Breast epithelium (tissue), 4 donors: ENCODE results near the gene ANXA4. TPM values are rescaled to one million over a fixed set of nuclear protein-coding genes. Genes with fewer than 3 reads are reported as not detected.
A peak's percentile ranks its signal among the peaks of the same experiment; 100 is the strongest.
"Not testable (repeated sequence)": the region's sequence is repeated elsewhere in the genome, so short reads cannot be mapped to it uniquely, and the experiment has no call there.

Experiments used
- DNase-seq, 2 donors: peaks; one replicate each; pipeline ENCODE4 v3.0.0-alpha.2; 2019; ENCODE audit warnings: low spot score in 2 of 2
- H3K27ac ChIP-seq, 2 donors: fragments of 200-600 bp; sonication (generic) in 1 of 2; one replicate each; pipeline ENCODE4 v1.5.1; 2016 to 2019; ENCODE audit warnings: mild to moderate bottlenecking in 1 of 2
- H3K27me3 ChIP-seq, 2 donors: fragments of 200-600 bp; sonication (generic) in 1 of 2; one replicate each; pipeline versions ENCODE4 v1.5.1 to v1.6.0; 2017 to 2019; ENCODE audit warnings: control low read depth in 1 of 2, mild to moderate bottlenecking in 1 of 2
- H3K36me3 ChIP-seq: fragments of 200-600 bp; one replicate; pipeline ENCODE4 v1.5.1; 2019
- H3K4me1 ChIP-seq, 2 donors: fragments of 200-600 bp; sonication (generic); one replicate each; pipeline ENCODE4 v1.5.1; 2016 to 2019; ENCODE audit warnings: control low read depth in 1 of 2
- H3K4me3 ChIP-seq, 3 donors: fragments of 200-600 bp; sonication (generic); 1 replicate in 2 of 3; 2 replicates in 1 of 3; pipeline ENCODE4 v1.5.1; 2016 to 2019; ENCODE audit warnings: mild to moderate bottlenecking in 3 of 3, moderate library complexity in 2 of 3
- H3K9me3 ChIP-seq, 2 donors: fragments of 200-600 bp; sonication (generic) in 1 of 2; one replicate each; pipeline ENCODE4 v1.5.1; 2016 to 2019; ENCODE audit warnings: control low read depth in 1 of 2
- POLR2A ChIP-seq: fragments of 450-650 bp; IDR thresholded peaks from one replicate; pipeline ENCODE4 v1.6.1; 2016; ENCODE audit warnings: antibody characterized with exemption, mild to moderate bottlenecking, moderate library complexity
- POLR2AphosphoS5 ChIP-seq, 3 donors: sonication (generic); formaldehyde crosslinking; IDR thresholded peaks; one replicate each; pipeline ENCODE4 v1.6.1; 2017; ENCODE audit warnings: antibody characterized with exemption in 3 of 3
- intact Hi-C: fragments of 100-400 bp; cut with DNase I; formaldehyde crosslinking; loops from one replicate; pipeline ENCODE4 v1.15.1; 2023; ENCODE audit warnings: low total_unique reads
- total RNA-seq, 3 donors: library from RNA; depleted of rRNA; stranded (reverse); fragments of >200 nt; gene quantifications; one replicate each; pipeline ENCODE4 v1.1.0, GENCODE V29; 2016
- TF ChIP-seq, protein P1 (sequence below), 3 donors: fragments of 450-650 bp; IDR thresholded peaks; one replicate each; pipeline ENCODE4 v1.5.1; 2016 to 2017; ENCODE audit warnings: antibody characterized with exemption in 3 of 3, mild to moderate bottlenecking in 3 of 3, moderate library complexity in 3 of 3

Gene ANXA4
- total RNA-seq, 3 donors from 2014 or later, result 61.6 to 77.1 (median 65.6) TPM

DNA sequence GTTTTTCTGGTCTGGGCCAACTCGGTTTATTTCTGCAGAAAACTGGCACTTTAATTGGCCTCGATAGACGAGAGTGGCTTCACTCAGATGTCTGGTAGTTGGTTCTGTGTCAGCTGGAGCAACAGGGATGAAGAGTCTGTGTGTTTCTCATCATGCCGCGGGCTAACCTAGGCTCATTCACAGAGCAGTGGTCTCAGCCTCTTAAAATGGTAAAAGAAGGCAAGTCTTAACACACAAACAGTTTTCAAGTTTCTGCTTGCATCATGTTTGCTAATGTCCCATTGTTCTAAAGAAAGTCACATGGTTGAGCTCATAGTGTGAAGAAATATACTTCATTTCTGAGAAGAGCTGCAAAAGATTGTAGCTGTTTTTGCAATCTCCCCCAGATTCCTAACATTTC is 37.5 kb upstream of the ANXA4 start:
- H3K36me3 ChIP-seq, result no peaks in the 10 kb centered on the region
- no peaks in the 10 kb centered on the region for H3K27me3 ChIP-seq
- no peaks in the 10 kb centered on the region for H3K9me3 ChIP-seq
- peak overlapping the region in 1 of 2 donors; percentile 75 for H3K27ac ChIP-seq
- peak in 1 of 2 donors; percentile 80 for DNase-seq
- intact Hi-C loops, result loop anchor here (10.0 kb wide), 1 partner anchor 60 kb away; the partner anchor contains the start of gene AAK1
- H3K4me1 ChIP-seq, result no peaks in the 10 kb centered on the region
- TF ChIP-seq, protein P1, sequence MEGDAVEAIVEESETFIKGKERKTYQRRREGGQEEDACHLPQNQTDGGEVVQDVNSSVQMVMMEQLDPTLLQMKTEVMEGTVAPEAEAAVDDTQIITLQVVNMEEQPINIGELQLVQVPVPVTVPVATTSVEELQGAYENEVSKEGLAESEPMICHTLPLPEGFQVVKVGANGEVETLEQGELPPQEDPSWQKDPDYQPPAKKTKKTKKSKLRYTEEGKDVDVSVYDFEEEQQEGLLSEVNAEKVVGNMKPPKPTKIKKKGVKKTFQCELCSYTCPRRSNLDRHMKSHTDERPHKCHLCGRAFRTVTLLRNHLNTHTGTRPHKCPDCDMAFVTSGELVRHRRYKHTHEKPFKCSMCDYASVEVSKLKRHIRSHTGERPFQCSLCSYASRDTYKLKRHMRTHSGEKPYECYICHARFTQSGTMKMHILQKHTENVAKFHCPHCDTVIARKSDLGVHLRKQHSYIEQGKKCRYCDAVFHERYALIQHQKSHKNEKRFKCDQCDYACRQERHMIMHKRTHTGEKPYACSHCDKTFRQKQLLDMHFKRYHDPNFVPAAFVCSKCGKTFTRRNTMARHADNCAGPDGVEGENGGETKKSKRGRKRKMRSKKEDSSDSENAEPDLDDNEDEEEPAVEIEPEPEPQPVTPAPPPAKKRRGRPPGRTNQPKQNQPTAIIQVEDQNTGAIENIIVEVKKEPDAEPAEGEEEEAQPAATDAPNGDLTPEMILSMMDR (IDR thresholded peaks at IDR 0.05), result no peak
- TF ChIP-seq POLR2AphosphoS5 (IDR thresholded peaks at IDR 0.05) (no peak), POLR2A (no peak)
- H3K4me3 ChIP-seq, result no peak overlapping the region

DNA sequence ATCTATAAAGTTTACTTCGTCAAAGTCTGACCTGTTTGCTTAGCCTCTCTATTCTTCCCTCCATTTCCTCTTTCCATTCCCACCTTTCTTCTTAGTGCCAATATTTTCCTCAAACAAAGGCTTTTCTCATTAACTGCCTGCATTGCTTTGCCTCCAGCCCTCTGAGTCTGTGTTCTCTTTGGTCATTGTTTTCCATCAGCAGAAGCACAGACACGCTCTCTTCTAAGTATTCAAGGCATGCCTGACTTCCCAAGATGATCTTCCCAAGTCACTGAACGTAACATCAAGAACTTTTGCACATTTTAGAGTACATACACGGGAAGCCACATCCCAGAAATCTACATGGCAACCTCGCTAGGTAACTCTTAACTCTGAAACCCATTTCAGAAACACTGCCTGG is 32.6 kb upstream of the ANXA4 start:
- TF ChIP-seq, protein P1 (IDR thresholded peaks at IDR 0.05), result no peak
- TF ChIP-seq POLR2A (no peak), POLR2AphosphoS5 (IDR thresholded peaks at IDR 0.05) (no peak)
- no peaks in the 10 kb centered on the region for H3K4me1 ChIP-seq
- H3K27me3 ChIP-seq, result no peaks in the 10 kb centered on the region
- peak in 1 of 2 donors; percentile 25 for DNase-seq
- H3K9me3 ChIP-seq, result no peaks in the 10 kb centered on the region
- H3K4me3 ChIP-seq, result no peak overlapping the region
- H3K36me3 ChIP-seq, result no peaks in the 10 kb centered on the region
- peak overlapping the region; percentile 48 to 60 for H3K27ac ChIP-seq
- intact Hi-C loops, result loop anchor here (10.0 kb wide), 1 partner anchor 64 kb away; the partner anchor contains the start of gene AAK1

DNA sequence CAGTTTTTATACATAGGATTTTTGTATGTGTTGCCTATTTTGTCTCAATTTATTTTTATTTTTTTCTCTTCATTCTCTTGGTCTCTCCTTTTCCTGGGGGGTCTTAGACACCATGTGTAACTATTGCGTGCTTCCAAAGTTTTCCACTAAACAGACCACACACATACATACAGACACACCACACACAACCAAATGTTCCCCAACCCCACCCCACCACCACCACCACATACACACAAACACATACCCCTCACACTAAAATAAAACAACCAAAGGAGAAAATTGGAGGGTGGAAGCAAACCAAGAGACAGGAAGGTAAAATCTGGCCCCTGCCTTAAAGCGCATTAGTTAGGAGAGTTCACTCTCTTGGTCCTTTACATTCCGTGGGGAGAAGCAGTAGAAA is 30.0 kb upstream of the ANXA4 start:
- intact Hi-C loops, result loop anchor here (10.0 kb wide), 1 partner anchor 157 kb away; no protein-coding TSS in a partner anchor
- no peak overlapping the region for H3K27ac ChIP-seq
- no peak for DNase-seq
- no peaks in the 10 kb centered on the region for H3K36me3 ChIP-seq
- H3K4me1 ChIP-seq, result no peaks in the 10 kb centered on the region
- no peaks in the 10 kb centered on the region for H3K9me3 ChIP-seq
- TF ChIP-seq, protein P1 (IDR thresholded peaks at IDR 0.05), result no peak
- TF ChIP-seq POLR2A (no peak), POLR2AphosphoS5 (IDR thresholded peaks at IDR 0.05) (no peak)
- H3K4me3 ChIP-seq, result no peak overlapping the region
- H3K27me3 ChIP-seq, result no peaks in the 10 kb centered on the region

DNA sequence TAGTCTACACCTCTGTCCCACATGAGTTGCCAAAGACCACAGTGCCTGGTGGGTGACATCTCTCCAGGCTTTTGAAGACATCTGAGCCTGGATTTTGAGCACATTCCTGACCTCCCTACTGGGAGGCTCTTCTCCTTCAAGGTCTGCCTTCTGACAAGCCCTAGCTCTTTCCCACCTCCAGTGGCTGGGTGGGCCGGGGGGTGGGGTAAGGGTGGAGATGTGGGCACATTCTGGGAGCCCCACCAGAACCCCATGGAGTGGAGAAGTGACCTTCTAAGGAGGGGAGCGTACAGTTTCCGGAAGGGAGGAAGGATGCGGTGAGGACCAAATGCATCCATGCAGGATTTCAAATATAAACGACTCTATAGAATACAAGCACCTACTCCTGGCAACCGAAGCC is 27.9 kb upstream of the ANXA4 start:
- H3K4me3 ChIP-seq, result no peak overlapping the region
- intact Hi-C loops, result loop anchor here (10.0 kb wide), 1 partner anchor 159 kb away; no protein-coding TSS in a partner anchor
- DNase-seq, result no peak
- no peak overlapping the region for H3K27ac ChIP-seq
- no peak for TF ChIP-seq POLR2AphosphoS5 (IDR thresholded peaks at IDR 0.05)
- TF ChIP-seq, protein P1 (IDR thresholded peaks at IDR 0.05), result no peak
- no peak for TF ChIP-seq POLR2A
- H3K36me3 ChIP-seq, result no peaks in the 10 kb centered on the region
- H3K4me1 ChIP-seq, result no peaks in the 10 kb centered on the region
- H3K27me3 ChIP-seq, result no peaks in the 10 kb centered on the region
- no peaks in the 10 kb centered on the region for H3K9me3 ChIP-seq

DNA sequence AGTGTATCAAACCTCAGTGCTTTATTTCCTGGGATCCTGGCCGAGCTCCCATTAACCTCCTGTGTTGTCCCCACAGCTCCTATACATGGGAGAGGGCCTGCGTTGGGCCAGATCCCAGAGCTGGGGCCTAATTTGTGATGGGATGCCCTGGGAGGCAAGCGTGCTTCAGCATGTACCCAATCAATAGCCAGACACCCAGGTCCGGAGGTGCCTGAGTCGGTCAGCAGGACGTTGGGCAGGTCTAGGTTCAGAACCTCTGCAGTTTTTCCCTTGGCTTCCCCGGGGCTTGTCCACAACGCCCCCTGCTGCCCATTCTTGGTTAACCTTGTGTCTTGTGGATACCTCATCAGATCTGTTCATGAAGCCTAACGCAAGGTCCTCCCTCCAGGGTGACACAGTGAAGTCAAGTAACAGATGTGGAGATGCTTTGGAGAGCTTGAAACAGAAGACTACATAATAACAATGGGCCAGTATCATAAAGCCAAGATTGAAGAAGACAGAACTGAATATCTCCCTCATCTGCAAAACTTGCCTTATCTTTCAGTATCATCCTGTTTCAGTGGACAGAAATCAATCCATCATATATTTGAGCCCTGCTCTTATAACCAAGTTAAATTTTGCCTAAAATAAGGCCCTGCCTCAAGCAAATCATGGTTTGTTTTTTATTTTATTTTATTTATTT is 27.3 kb upstream of the ANXA4 start:
- TF ChIP-seq, protein P1 (IDR thresholded peaks at IDR 0.05), result peak; percentile 64 to 78 (median 66)
- not testable (repeated sequence) for H3K9me3 ChIP-seq, H3K4me1 ChIP-seq, H3K36me3 ChIP-seq, H3K27me3 ChIP-seq, H3K27ac ChIP-seq
- DNase-seq, result peak; percentile 80 to 91
- peak overlapping the region in 1 of 3 donors; percentile 39 for H3K4me3 ChIP-seq
- intact Hi-C loops, result loop anchor here (10.0 kb wide), 1 partner anchor 160 kb away; no protein-coding TSS in a partner anchor
